ENCODE data around the gene RRBP1.

Gene RRBP1

DNA sequence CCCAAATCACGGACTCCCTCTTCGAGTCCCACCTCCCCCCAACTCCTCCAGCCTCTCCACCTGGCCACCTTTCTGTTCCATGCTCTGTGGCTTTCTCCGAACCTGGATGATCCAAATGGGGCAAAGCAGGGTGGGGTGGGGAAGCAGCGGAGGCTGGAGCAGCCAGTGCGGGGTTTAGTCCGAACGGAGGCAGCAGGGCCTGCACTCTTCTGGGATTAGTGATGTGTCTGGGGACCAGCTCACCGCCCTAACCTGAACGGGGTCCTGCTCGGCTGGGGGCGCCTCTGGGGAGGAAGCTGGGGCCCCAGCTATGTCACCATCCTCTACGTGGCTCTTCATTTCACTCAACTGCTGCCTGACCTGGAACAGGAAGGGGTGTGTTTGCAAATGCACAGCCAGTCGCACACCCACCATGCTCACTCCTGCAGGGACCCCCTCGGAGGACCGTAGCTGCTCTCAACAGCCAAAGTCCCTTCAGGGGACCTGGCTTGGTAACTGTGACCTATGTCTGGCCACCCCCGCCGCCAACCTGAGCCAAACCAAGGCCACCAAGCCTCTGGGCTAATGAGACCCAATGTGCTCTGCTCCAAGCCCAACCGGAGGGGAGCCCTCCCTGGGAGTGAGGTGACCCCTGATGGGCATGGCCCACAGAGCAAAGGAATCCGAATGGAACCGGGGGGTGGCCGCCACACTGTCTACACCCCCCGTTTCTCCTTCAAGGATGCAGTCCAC is 65.4 kb downstream of the RRBP1 start:
- peaks cover 7% of the 10 kb centered on the region for H3K4me1 ChIP-seq (ENCODE audit: insufficient read depth, low read length, poor library complexity, severe bottlenecking)
- no peak overlapping the region for H2AFZ ChIP-seq (ENCODE audit: low read length)
- H3F3A ChIP-seq (ENCODE audit: low read depth), result no peaks in the 10 kb centered on the region
- H3K9me2 ChIP-seq (replicated peaks; ENCODE audit: low read depth, low read length), result no peaks in the 10 kb centered on the region
- H3K79me2 ChIP-seq (ENCODE audit: insufficient read depth, low read length), result no peaks in the 10 kb centered on the region
- no peak overlapping the region for H3K4me3 ChIP-seq (ENCODE audit: low read length, poor library complexity, severe bottlenecking)
- no peaks in the 10 kb centered on the region for H3K9me3 ChIP-seq (ENCODE audit: insufficient read depth, low read depth, low read length)
- TF ChIP-seq, protein P1, sequence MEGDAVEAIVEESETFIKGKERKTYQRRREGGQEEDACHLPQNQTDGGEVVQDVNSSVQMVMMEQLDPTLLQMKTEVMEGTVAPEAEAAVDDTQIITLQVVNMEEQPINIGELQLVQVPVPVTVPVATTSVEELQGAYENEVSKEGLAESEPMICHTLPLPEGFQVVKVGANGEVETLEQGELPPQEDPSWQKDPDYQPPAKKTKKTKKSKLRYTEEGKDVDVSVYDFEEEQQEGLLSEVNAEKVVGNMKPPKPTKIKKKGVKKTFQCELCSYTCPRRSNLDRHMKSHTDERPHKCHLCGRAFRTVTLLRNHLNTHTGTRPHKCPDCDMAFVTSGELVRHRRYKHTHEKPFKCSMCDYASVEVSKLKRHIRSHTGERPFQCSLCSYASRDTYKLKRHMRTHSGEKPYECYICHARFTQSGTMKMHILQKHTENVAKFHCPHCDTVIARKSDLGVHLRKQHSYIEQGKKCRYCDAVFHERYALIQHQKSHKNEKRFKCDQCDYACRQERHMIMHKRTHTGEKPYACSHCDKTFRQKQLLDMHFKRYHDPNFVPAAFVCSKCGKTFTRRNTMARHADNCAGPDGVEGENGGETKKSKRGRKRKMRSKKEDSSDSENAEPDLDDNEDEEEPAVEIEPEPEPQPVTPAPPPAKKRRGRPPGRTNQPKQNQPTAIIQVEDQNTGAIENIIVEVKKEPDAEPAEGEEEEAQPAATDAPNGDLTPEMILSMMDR (conservative IDR thresholded peaks at IDR 0.05; ENCODE audit: low read length), result no peak
- TF ChIP-seq EZH2phosphoT487 (IDR thresholded peaks at IDR 0.05; ENCODE audit: borderline replicate concordance), result no peak
- no peaks in the 10 kb centered on the region for H3K27me3 ChIP-seq (ENCODE audit: insufficient read depth, low read length, poor library complexity, severe bottlenecking)
- H4K20me1 ChIP-seq (ENCODE audit: insufficient read depth, low read length, poor library complexity, severe bottlenecking), result no peaks in the 10 kb centered on the region
- no peak overlapping the region for H3K4me2 ChIP-seq (ENCODE audit: low read depth, low read length, poor library complexity, severe bottlenecking)
- peaks cover 58% of the 10 kb centered on the region; the same call in 1 of the 2 replicates for H3K36me3 ChIP-seq (ENCODE audit: insufficient read depth, low read length)
- H3K9ac ChIP-seq (ENCODE audit: low read depth, low read length, poor library complexity, severe bottlenecking), result no peak overlapping the region

DNA sequence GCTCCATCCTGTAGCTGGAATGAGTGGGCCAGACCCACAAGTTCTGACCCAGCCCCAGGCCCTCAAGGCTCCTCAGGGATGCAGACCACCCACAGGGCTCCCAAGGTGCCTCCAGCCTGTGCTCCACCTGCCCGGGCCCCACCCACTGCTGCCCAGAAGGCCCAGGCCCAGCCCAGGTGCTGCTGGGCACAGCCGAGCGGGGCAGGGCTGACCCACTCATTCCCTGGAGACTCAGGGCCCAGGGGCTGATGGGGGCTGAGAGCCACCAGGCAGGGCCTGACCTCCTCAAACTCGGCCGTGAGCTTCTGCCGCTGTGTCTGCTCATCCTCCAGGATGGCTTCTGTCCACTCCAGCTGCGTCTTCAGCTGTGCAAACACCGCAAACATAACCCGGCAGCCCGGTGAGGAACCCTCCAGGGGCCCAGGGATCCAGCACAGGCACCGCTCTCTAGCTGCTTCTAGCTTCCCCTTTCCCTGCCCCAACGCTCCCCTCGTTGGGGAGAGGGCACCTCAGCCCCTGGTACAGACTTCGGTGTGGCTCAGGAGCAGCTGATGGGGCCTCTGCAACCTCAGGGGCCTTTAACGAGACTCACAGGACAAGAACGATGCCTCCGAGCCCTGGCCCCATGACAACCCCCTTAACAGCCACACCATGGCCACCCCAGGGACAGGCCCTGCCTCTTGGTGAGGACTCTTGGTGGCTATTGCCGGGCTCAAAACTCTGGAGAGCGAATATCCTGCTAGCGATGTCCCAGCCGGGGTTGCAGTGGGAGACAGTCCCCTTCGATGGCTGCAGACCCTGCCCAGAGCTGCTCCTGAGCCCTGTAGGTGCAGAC is 66.2 kb downstream of the RRBP1 start:
- Histone ChIP-seq H4K20me1 (ENCODE audit: insufficient read depth, low read length, poor library complexity, severe bottlenecking) (no peaks in the 10 kb centered on the region), H3K9ac (ENCODE audit: low read depth, low read length, poor library complexity, severe bottlenecking) (no peak overlapping the region), H3K36me3 (ENCODE audit: insufficient read depth, low read length) (peaks cover 50% of the 10 kb centered on the region; the same call in 1 of the 2 replicates), H3K27me3 (ENCODE audit: insufficient read depth, low read length, poor library complexity, severe bottlenecking) (no peaks in the 10 kb centered on the region), H3K79me2 (ENCODE audit: insufficient read depth, low read length) (no peaks in the 10 kb centered on the region), H3K4me2 (ENCODE audit: low read depth, low read length, poor library complexity, severe bottlenecking) (no peak overlapping the region), H3F3A (ENCODE audit: low read depth) (no peaks in the 10 kb centered on the region), H2AFZ (ENCODE audit: low read length) (no peak overlapping the region), H3K4me3 (ENCODE audit: low read length, poor library complexity, severe bottlenecking) (no peak overlapping the region), H3K9me3 (ENCODE audit: insufficient read depth, low read depth, low read length) (no peaks in the 10 kb centered on the region), H3K9me2 (replicated peaks; ENCODE audit: low read depth, low read length) (no peaks in the 10 kb centered on the region), H3K4me1 (ENCODE audit: insufficient read depth, low read length, poor library complexity, severe bottlenecking) (peaks cover 7% of the 10 kb centered on the region)
- no peak for TF ChIP-seq EZH2phosphoT487 (IDR thresholded peaks at IDR 0.05; ENCODE audit: borderline replicate concordance)
- TF ChIP-seq, protein P1 (conservative IDR thresholded peaks at IDR 0.05; ENCODE audit: low read length), result no peak

DNA sequence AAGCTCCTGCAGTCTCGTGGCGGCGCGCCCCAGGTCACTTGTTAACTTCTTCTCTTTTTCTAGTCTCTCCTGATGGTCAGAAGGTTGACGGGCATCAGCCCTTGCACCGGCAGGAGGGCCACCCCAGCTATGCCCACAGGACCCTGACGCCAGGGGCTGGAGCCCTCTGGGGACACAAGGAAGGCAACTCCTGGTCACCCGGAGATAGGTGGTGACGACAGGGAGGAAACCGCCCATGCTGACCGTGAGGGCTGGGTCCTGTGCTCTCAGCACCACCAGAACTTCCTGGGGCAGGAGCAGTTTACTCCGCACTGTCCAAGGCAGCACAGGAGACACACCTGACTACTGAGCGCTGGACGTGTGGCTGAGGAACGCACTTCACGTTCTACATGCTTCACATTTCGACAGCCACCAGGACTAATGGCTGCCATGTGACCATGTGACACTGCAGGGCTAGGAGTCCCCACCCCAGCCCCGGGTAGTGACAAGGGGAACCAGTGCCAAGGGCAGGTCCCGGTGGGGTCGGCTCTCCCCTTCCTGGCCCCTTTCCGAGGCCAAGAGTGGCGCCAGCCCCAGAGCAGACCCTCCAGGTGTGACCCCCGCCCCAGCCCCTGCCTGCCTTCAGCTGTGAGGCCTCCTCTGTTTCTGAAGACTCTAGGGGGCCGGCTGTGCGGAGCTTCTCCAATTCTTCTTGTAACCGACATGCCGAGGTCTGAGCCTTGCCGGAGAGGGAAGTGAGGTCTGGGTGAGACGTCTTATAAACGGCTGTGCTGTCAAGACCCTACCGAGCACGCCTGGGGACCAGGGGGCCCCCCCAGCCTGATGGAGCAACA is 67.0 kb downstream of the RRBP1 start:
- no peaks in the 10 kb centered on the region for H3K9me2 ChIP-seq (replicated peaks; ENCODE audit: low read depth, low read length)
- TF ChIP-seq, protein P1 (conservative IDR thresholded peaks at IDR 0.05; ENCODE audit: low read length), result no peak
- TF ChIP-seq EZH2phosphoT487 (IDR thresholded peaks at IDR 0.05; ENCODE audit: borderline replicate concordance), result no peak
- no peak overlapping the region for H3K4me3 ChIP-seq (ENCODE audit: low read length, poor library complexity, severe bottlenecking)
- no peaks in the 10 kb centered on the region for H3K27me3 ChIP-seq (ENCODE audit: insufficient read depth, low read length, poor library complexity, severe bottlenecking)
- peaks cover 42% of the 10 kb centered on the region; the same call in 1 of the 2 replicates for H3K36me3 ChIP-seq (ENCODE audit: insufficient read depth, low read length)
- no peak overlapping the region for H3K9ac ChIP-seq (ENCODE audit: low read depth, low read length, poor library complexity, severe bottlenecking)
- no peaks in the 10 kb centered on the region for H3K9me3 ChIP-seq (ENCODE audit: insufficient read depth, low read depth, low read length)
- H3F3A ChIP-seq (ENCODE audit: low read depth), result no peaks in the 10 kb centered on the region
- no peaks in the 10 kb centered on the region for H4K20me1 ChIP-seq (ENCODE audit: insufficient read depth, low read length, poor library complexity, severe bottlenecking)
- no peak overlapping the region for H2AFZ ChIP-seq (ENCODE audit: low read length)
- no peak overlapping the region for H3K4me2 ChIP-seq (ENCODE audit: low read depth, low read length, poor library complexity, severe bottlenecking)
- H3K4me1 ChIP-seq (ENCODE audit: insufficient read depth, low read length, poor library complexity, severe bottlenecking), result peaks cover 7% of the 10 kb centered on the region
- H3K79me2 ChIP-seq (ENCODE audit: insufficient read depth, low read length), result no peaks in the 10 kb centered on the region
